Measurements from ENCODE around the gene DVL1.

The DVL1 gene

GRCh38 chr1:1354271-1355247, 5.3 kb upstream of the DVL1 start:
- DNase-seq = no peak

- peak; percentile 29 for DNase-seq
Measured at GRCh38 chr1:1353389-1354151, 4.4 kb upstream of the DVL1 start.

DNA sequence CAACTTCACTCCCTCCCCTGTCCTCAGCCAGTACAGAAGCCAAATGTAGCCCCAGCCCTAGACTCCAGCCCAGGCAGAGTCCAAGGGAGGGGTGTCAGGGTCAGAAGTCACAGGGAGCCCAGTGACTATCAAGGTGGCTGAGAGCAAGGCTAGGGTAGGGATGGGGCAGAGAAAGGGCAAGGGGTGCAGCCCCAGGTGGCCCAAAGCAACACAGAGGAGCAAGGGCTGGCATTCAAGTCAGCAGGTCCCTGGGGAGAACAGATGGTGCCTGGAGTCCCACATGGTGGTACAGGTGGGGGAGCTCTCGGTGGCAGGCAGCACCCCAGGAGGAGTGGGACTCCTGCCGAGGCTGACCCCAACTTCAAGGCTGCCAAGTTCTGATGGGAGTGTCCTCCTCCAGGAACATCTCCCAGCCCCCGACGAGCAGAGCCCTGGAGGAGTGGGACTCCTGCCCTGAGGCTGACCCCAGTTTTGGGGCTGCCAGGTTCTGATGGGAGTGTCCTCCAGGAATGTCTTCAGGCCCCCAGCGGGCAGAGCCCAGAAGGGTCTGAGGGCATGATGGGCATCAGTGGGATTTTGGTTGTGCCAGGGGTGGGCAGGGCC, 3.7 kb upstream of the DVL1 start:
- DNase-seq = no peak

DNA sequence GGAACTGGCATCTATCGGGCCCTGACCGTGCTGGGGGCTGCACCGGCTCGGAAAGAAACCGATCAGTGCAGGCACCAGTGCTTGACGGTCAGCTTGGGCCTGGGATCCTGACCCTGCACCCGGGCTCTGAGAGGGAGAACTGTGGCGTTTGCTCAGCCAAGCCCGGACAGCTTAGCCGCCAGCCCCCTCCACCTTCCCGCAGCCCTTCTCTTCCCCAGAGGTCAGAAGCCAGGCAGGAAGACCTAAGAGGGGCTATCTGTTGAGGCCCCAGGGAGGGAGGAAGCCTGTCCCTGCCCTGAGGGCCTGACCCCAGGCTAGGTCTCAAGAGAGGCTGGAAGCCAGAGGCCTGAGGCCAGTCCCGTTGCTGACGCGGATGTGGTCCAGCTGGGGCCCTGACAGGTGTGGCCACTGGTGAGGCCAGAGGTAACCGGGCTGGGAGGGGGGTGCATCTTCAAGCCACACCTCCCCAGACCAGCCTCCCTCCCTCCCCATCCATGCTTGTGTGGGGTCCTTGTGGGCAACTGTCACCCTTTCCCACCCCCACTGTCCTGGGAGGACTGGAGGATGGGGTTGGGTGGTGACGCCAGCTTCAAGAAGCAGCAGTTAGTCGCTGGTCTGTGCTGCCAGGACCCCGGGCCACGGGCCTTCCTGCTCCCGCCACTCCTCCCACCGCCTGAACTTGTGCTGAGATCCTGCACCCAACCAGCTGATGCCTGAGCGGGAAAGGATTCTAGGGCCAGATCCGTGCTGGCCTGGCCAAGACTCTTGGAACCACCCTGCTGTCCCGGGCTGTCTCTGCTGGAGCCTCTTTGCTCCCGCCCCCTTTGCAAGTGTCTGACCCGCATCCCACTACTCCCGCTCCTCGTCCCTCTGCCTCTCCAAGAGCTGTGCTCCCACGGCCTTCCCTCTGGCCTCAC, 2.6 kb upstream of the DVL1 start:
- no peak for DNase-seq

DNA sequence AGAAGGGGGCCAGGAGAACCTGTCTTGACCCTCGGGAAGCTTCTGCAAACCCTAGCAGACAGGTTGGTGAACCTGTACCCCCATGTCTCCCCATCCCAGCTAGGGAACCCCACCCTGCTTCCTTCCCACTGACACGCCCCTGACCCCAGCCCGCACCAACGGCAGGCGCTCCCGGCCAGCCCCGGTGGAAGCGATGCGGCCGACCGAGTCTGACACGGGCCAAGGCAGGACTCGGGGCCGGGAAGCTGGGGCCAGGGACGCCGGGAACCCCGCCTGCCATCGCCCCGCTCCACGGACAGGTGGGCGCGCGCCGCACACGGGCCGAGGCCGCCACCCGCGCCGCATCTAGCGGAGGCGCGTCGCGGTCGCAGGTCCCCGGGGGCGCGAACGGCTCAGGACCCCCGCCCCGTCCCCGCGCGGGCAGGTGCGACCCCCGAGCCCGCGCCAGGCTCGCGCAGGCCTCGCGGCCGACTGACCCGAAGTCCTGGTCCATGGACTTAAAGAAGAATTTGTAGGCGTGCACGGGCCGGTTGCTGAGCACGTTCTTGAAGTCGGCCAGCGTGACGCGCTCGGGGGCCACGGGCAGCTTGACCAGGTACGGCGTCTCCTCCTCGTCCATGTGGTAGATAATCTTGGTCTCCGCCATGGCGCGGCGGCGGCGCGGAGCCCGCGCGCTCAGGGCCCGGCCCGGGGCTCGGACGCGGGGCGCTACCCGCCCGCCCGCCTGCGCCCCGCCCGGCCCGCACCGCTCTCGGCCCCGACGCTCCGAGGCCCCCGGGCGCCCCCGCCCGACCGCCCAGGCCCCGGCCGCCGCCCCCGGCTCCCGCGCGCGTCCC, 580 bp downstream of the DVL1 start:
- no peak for DNase-seq

GRCh38 chr1:1347663-1348419, 1.4 kb downstream of the DVL1 start:
- no peak for DNase-seq

DNA sequence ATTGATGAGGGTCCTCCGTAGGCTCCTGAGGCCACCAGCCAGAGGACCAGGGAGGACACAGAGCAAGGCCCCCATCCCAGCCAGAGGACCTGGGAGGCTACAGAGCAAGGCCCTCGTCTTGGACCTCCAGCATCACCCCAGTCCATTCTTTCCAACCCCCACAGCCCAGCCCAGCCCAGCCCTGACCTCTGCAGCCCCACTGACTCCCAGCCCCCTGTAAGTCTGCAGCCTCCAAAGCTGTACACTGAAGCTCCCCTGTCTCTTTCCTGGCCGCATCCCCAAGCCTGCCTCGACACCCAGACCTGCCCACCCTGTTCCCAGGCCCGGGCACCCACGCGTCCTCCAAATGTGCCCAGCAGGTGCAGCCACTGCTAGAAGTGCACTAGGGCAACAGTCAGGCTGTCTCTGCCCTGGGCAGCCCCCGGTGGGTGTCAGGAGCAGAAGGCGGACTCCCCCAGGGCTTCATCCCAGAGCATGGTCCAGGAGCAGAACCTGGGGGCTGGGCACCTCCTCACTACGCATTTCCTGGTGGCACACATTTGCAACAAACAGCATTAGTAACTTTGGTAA, 2.1 kb downstream of the DVL1 start:
- DNase-seq = no peak

DNA sequence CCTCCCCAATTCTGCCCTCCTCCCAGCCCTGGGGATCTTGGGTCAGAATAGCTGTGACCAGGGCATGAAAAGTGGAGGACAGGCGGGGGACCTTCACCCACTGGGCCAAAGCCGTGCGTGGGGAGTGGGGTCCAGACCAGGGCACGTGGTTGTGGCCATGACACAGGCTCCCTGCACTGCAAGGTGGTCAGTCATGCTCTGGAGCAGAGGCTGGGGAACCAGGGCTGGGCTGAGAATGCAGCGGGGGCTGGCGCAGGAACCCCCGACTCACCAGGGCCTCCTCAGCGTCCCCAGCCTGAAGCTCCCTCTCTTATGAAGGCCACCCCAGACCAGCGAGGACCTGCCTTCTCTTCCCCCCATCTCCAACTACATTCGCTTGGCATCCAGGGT, 2.7 kb downstream of the DVL1 start:
- DNase-seq = no peak

- DNase-seq = no peak
Measured at GRCh38 chr1:1345860-1346500, 3.2 kb downstream of the DVL1 start.

- DNase-seq = no peak
Measured at GRCh38 chr1:1345384-1345783, 3.8 kb downstream of the DVL1 start.

DNA sequence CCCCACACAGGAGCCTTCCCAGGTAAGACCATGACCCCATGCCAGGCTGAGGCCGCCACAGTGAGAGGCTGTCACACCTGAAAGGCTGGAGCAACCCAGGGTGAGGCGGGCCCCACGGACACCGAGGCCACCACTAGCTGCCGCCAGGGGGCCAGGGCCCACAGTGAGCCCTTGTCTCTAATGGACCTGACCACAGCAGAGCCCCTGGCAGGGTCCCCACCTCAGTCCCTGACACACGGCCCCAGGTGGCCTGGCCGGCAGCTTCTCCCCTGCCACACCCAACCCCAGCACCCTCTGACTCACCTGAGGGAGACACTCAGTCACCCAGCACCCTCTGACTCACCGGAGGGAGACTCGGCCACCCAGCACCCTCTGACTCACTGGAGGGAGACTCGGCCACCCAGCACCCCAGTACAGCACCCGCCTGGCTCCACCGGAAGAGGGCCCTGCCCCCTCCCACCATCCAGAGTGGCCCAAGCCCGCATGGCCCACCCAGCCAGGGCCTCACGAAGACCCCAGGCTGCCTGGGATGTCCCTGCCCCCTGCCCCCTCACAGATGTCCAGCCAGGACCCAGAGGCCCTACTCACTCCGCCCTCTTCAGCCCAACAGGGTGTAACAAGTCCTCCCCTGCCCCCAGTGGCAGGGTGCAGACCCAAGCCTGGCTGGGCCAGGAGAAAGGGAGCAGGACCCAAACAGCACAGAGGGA, 4.4 kb downstream of the DVL1 start:
- no peak for DNase-seq

- DNase-seq = no peak
Measured at GRCh38 chr1:1343811-1344421, 5.3 kb downstream of the DVL1 start.

DNA sequence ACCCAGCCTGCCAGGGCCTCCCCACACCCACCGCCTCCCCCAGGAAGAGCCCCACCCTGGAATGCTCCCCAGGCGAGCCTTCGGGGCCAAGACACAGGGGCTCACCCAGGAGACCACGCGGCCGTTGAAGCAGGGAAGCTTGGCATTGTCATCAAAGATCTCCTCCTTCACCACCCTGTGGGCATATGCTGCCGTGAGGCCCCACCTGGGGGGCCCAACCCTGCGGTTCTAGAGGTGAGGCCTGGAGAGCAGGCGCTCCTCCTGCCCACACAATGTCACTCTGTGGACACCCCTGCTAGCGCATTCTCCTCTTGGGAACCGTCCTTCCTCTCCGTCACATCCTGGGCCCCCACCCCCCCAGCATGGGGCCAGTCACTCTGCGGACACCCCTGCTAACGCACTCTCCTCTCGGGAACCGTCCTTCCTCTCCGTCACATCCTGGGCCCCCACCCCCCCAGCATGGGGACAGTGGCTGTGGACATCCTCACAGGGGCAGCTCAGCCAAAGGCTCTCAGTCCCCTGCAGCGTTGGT, 6.6 kb downstream of the DVL1 start:
- DNase-seq = no peak

- no peak for DNase-seq
Measured at GRCh38 chr1:1342061-1342562, 7.1 kb downstream of the DVL1 start.

GRCh38 chr1:1341549-1342021, 7.6 kb downstream of the DVL1 start:
- DNase-seq = no peak

DNA sequence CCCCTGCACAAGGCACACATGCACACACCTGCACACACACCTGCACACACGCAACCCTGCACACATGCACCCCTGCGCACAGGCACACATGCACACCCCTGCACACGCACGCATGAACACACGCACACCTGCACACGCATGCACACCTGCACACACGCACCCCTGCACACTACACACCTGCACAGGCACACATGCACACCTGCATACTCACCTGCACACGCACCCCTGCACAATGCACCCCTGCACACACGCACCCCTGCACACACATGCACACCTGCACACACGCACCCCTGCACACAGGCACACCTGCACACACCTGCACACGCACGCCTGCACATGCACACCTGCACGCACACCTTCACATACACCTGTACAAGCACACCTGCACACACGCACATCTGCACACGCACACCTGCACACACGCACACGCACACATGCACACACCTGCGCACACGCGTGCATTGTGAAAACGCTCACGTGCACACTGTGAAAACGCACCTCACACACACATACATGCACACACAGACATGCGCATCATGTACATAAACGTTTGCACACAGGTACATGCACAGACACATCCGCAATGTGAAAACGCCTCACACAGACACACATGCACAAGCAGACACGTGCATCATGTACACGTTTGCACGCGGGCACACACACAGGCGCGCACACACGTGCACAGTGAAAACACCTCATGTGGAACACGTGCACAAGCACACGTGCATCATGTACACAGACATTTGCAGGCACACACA, 8.2 kb downstream of the DVL1 start:
- DNase-seq = no peak

GRCh38 chr1:1340185-1340584, 9.0 kb downstream of the DVL1 start:
- DNase-seq = no peak

Measured in COR-L47 (cell line).